Pancreas (tissue), 10 donors: ENCODE results near the gene RIN3. TPM values are rescaled to one million over a fixed set of nuclear protein-coding genes. Genes with fewer than 3 reads are reported as not detected.

Experiments used
- ATAC-seq, 4 donors: fragments of 200-7000 bp; cut with Tn5 transposase; one replicate each; pipeline versions ENCODE4 v1.8.0 to v1.9.1; 2020; ENCODE audit warnings: mild to moderate bottlenecking in 4 of 4, moderate library complexity in 4 of 4
- DNase-seq, 6 donors: peaks; one replicate each; pipeline ENCODE4 v3.0.0-alpha.2; 2020
- FAIRE-seq: peaks from 2 replicates; lab custom pipeline; 2012; peaks lifted over from hg19 to GRCh38; lab: Jason Lieb, UNC
- H3K27ac ChIP-seq, 4 donors: fragments of 200-600 bp; sonication (generic); 1 replicate in 3 of 4; 2 replicates in 1 of 4; pipeline versions ENCODE4 v1.5.0 to v1.8.0; 2020
- H3K27me3 ChIP-seq, 4 donors: fragments of 200-600 bp; one replicate each; pipeline ENCODE4 v1.8.0; 2021
- H3K36me3 ChIP-seq, 3 donors: fragments of 200-600 bp; sonication (generic) in 1 of 3; one replicate each; pipeline versions ENCODE4 v1.5.0 to v1.8.0; 2020 to 2021
- H3K4me1 ChIP-seq, 3 donors: fragments of 200-600 bp; one replicate each; pipeline ENCODE4 v1.8.0; 2021
- H3K4me3 ChIP-seq, 4 donors: fragments of 200-600 bp; sonication (generic) in 2 of 4; one replicate each; pipeline versions ENCODE4 v1.5.0 to v1.8.0; 2020 to 2021
- H3K9me3 ChIP-seq, 4 donors: fragments of 200-600 bp; one replicate each; pipeline ENCODE4 v1.8.0; 2021
- CTCF ChIP-seq, 4 donors: fragments of 200-600 bp; sonication (generic) in 3 of 4; IDR thresholded peaks; one replicate each; pipeline versions ENCODE4 v1.5.0 to v1.8.0; 2021; ENCODE audit warnings: antibody characterized with exemption in 4 of 4
- WGBS, 2 donors: extraction: QIAGEN DNeasy Blood & Tissue Kit; methylation state at CpG; one replicate each; pipeline ENCODE4 v1.1.7; 2013; 5-methylcytosine and 5-hydroxymethylcytosine counted together
- intact Hi-C, 3 donors: fragments of 100-400 bp; cut with DNase I; formaldehyde crosslinking; loops; one replicate each; pipeline versions ENCODE4 v1.11.1 to v1.14.2; 2022
- polyA plus RNA-seq, 2 donors: library from polyadenylated mRNA; stranded (reverse); fragments of 200-250 nt; gene quantifications; one replicate each; pipeline ENCODE4 v1.2.3, GENCODE V29; 2013
- total RNA-seq, 6 donors: library from RNA; stranded (reverse); fragmentation: NEBNext Ultra II Directional in 4 of 6; extraction: Animal tissue kit (Norgen Biotek cat#: 25700) in 4 of 6; gene quantifications; one replicate each; pipeline versions ENCODE4 v1.2.1 to v1.2.4, GENCODE V29; 2021 to 2023
- donor health status: healthy with polysubstance abuse.
- donor health status: DM: no; HTN: no; CAD: no; lungs with moderate emphysema.
- donor health status: DM: no; HTN: no; CAD: no.
- donor health status: control.
- donor health status: control.
- donor health status: Bipolar disorder and iron deficiency.
- donor health status: DM: yes; HTN: yes; CAD: no.
- donor health status: DM: no; HTN: no; CAD: no.
- donor health status: DM: no; HTN: no; CAD: no.
- donor health status: DM: yes; HTN: yes; CAD: no.

The RIN3 gene
- total and polyA plus RNA-seq, 8 donors: 1.1 to 9.0 (median 2.3) TPM

DNA sequence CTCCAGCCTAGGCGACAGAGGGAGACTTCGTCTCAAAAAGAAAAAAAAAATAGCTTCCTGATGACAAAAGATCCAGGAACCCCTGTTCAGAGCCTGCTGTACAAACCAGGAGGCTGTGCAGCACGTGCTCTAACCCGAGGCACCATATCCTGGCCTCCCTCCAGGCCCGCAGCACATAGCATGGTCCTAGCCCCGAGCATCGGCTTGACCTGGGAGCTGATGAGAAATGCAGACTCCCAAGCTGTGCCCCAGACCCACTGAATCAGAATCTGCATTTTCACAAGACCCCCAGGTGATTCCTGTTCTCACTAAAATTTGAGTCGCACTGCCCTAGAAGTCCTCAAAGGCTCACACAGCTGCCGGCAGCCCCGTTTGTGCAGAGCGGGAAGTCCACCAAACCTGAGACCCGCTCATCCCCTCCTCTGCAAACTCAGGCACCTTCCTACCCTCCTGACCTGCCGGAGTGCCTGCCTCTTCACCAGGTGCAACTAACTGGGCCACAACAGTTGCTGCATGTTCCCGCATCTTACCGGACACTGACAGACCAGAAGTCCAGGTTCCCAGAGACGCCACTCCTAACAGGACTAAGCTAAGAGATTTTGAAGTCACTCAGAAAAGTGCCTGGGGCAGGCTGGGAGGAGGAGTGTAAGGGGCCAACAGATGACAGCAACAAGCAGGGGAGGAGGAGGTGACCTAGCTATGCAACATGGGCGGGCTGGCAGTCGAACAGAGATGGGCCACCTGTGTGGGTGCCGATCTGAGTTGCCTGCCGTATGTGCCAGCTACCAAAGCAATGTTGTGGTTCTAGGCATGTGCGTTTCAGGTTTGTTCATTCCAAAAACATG, 24.0 kb upstream of the RIN3 start:
- TF ChIP-seq CTCF (IDR thresholded peaks at IDR 0.05): no peak
- FAIRE-seq: no peak
- intact Hi-C loops: no loop called here
- no peaks in the 10 kb centered on the region for H3K4me1 ChIP-seq
- 72 to 75% methylated on average over 21 of the region's 21 CpGs for WGBS, 2 donors
- no peak for DNase-seq
- no peaks in the 10 kb centered on the region for H3K27me3 ChIP-seq
- no peak overlapping the region for H3K4me3 ChIP-seq
- ATAC-seq: peak in 1 of 4 donors; percentile 17
- H3K9me3 ChIP-seq: no peaks in the 10 kb centered on the region
- H3K36me3 ChIP-seq: no peaks in the 10 kb centered on the region
- H3K27ac ChIP-seq: no peak overlapping the region

GRCh38 chr14:92490239-92490959, 23.2 kb upstream of the RIN3 start:
- no peak for FAIRE-seq
- intact Hi-C loops: no loop called here
- H3K4me3 ChIP-seq: no peak overlapping the region
- no peaks in the 10 kb centered on the region for H3K27me3 ChIP-seq
- no peaks in the 10 kb centered on the region for H3K9me3 ChIP-seq
- H3K36me3 ChIP-seq: no peaks in the 10 kb centered on the region
- DNase-seq: no peak
- 65 to 77% methylated on average over 17 of the region's 17 CpGs for WGBS, 2 donors
- peak in 2 of 4 donors; percentile 16 to 51 for ATAC-seq
- TF ChIP-seq CTCF (IDR thresholded peaks at IDR 0.05): no peak
- H3K4me1 ChIP-seq: no peaks in the 10 kb centered on the region
- no peak overlapping the region for H3K27ac ChIP-seq

DNA sequence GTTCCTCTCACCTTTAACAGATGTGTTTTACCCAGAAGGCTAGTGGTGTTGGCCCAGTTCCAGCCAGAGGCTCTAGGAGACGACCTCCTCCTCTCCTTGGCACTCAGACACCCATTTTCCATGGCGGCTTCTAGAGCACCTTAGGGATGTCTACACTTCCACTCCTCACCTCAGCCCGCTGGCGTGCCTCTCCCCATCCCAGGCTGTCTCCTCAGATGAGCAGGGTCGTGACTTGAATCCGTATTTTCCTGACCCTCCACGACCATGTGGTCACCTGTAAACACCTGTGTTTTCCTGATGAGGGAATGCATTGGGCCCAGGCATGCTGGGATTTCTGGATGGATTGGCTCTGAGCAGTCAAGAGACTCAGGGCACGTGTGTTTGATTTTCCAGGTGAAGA, 21.8 kb upstream of the RIN3 start:
- Histone ChIP-seq H3K27ac (no peak overlapping the region), H3K36me3 (no peaks in the 10 kb centered on the region), H3K4me1 (no peaks in the 10 kb centered on the region), H3K9me3 (no peaks in the 10 kb centered on the region), H3K4me3 (no peak overlapping the region), H3K27me3 (no peaks in the 10 kb centered on the region)
- intact Hi-C loops: no loop called here
- 52 to 63% methylated on average over 8 of the region's 8 CpGs for WGBS, 2 donors
- TF ChIP-seq CTCF (IDR thresholded peaks at IDR 0.05): no peak
- FAIRE-seq: no peak
- no peak for ATAC-seq
- DNase-seq: no peak

DNA sequence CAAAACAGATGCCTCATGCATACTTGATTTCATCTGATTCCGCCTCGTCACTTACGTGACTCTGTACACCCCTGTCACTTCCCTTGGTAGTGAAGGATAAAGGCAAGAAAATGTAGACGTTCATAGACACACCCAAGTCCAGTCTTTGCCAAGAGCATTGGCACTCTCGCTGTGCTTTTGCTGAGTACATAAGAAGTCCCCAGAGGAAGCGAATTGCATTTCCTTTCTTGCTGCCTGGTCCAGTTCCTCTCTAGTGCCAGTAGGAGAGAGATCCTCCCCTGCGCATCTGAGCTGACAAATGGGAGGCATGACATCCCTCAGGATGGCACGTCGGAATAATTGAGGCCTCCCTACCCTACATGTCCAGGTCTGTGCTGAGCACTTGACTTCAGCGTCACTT, 21.3 kb upstream of the RIN3 start:
- FAIRE-seq: no peak
- intact Hi-C loops: no loop called here
- no peak overlapping the region for H3K27ac ChIP-seq
- H3K4me1 ChIP-seq: no peaks in the 10 kb centered on the region
- no peaks in the 10 kb centered on the region for H3K9me3 ChIP-seq
- no peaks in the 10 kb centered on the region for H3K27me3 ChIP-seq
- ATAC-seq: peak in 2 of 4 donors; percentile 57 to 63
- H3K36me3 ChIP-seq: no peaks in the 10 kb centered on the region
- no peak for TF ChIP-seq CTCF (IDR thresholded peaks at IDR 0.05)
- DNase-seq: no peak
- no peak overlapping the region for H3K4me3 ChIP-seq
- 65 to 69% methylated on average over 10 of the region's 10 CpGs for WGBS, 2 donors
